ENCODE measurements around the gene MTCL1. TPM values are rescaled to one million over a fixed set of nuclear protein-coding genes. Genes with fewer than 3 reads are reported as not detected.
A peak's percentile ranks its signal among the peaks of the same experiment; 100 is the strongest.

Gene MTCL1
- total RNA-seq, 1 donor from 2014 or later: 54.4 TPM

- Mint-ChIP-seq H3K27ac (ENCODE audit: unreplicated experiment) (no peak overlapping the region), H3K4me1 (ENCODE audit: low read depth) (peaks cover 11% of the 10 kb centered on the region)
- DNase-seq (ENCODE audit: low spot score): no peak
Measured at GRCh38 chr18:8684577-8684976, 20.8 kb upstream of the MTCL1 start.

GRCh38 chr18:8685141-8685913 lies 20.0 kb upstream of the MTCL1 start:
- Mint-ChIP-seq H3K27me3 (ENCODE audit: low read depth) (no peaks in the 10 kb centered on the region), H3K36me3 (ENCODE audit: low read depth) (no peaks in the 10 kb centered on the region), H3K9me3 (ENCODE audit: low read depth) (no peaks in the 10 kb centered on the region), H3K4me1 (ENCODE audit: low read depth) (peaks cover 11% of the 10 kb centered on the region), H3K4me3 (ENCODE audit: unreplicated experiment) (no peak overlapping the region), H3K27ac (ENCODE audit: unreplicated experiment) (peak overlapping the region; percentile 66)
- DNase-seq (ENCODE audit: low spot score): no peak
- TF ChIP-seq CTCF (IDR thresholded peaks at IDR 0.05): no peak

More at GRCh38 chr18:8684577-8684976, 20.8 kb upstream of the MTCL1 start:
- H3K9me3 Mint-ChIP-seq (ENCODE audit: low read depth): no peaks in the 10 kb centered on the region
- no peak overlapping the region for H3K4me3 Mint-ChIP-seq (ENCODE audit: unreplicated experiment)
- no peaks in the 10 kb centered on the region for H3K36me3 Mint-ChIP-seq (ENCODE audit: low read depth)
- no peaks in the 10 kb centered on the region for H3K27me3 Mint-ChIP-seq (ENCODE audit: low read depth)
- TF ChIP-seq CTCF (IDR thresholded peaks at IDR 0.05): no peak

GRCh38 chr18:8685914-8686216 lies 19.5 kb upstream of the MTCL1 start:
- no peak for DNase-seq (ENCODE audit: low spot score)
- no peaks in the 10 kb centered on the region for H3K27me3 Mint-ChIP-seq (ENCODE audit: low read depth)
- no peaks in the 10 kb centered on the region for H3K36me3 Mint-ChIP-seq (ENCODE audit: low read depth)

GRCh38 chr18:8686611-8687010 lies 18.7 kb upstream of the MTCL1 start:
- no peak for TF ChIP-seq CTCF (IDR thresholded peaks at IDR 0.05)
- peaks cover 11% of the 10 kb centered on the region for H3K4me1 Mint-ChIP-seq (ENCODE audit: low read depth)
- no peak overlapping the region for H3K4me3 Mint-ChIP-seq (ENCODE audit: unreplicated experiment)
- DNase-seq (ENCODE audit: low spot score): no peak
- H3K27ac Mint-ChIP-seq (ENCODE audit: unreplicated experiment): no peak overlapping the region
- no peaks in the 10 kb centered on the region for H3K36me3 Mint-ChIP-seq (ENCODE audit: low read depth)
- no peaks in the 10 kb centered on the region for H3K9me3 Mint-ChIP-seq (ENCODE audit: low read depth)
- H3K27me3 Mint-ChIP-seq (ENCODE audit: low read depth): no peaks in the 10 kb centered on the region

More at GRCh38 chr18:8685914-8686216, 19.5 kb upstream of the MTCL1 start:
- Mint-ChIP-seq H3K27ac (ENCODE audit: unreplicated experiment) (no peak overlapping the region), H3K4me1 (ENCODE audit: low read depth) (peaks cover 11% of the 10 kb centered on the region), H3K9me3 (ENCODE audit: low read depth) (no peaks in the 10 kb centered on the region), H3K4me3 (ENCODE audit: unreplicated experiment) (no peak overlapping the region)
- TF ChIP-seq CTCF (IDR thresholded peaks at IDR 0.05): no peak

GRCh38 chr18:8688216-8688800 lies 17.0 kb upstream of the MTCL1 start:
- H3K4me1 Mint-ChIP-seq (ENCODE audit: low read depth): peaks cover 11% of the 10 kb centered on the region
- no peaks in the 10 kb centered on the region for H3K9me3 Mint-ChIP-seq (ENCODE audit: low read depth)
- no peak for DNase-seq (ENCODE audit: low spot score)
- H3K36me3 Mint-ChIP-seq (ENCODE audit: low read depth): no peaks in the 10 kb centered on the region
- TF ChIP-seq CTCF (IDR thresholded peaks at IDR 0.05): no peak
- no peak overlapping the region for H3K27ac Mint-ChIP-seq (ENCODE audit: unreplicated experiment)
- H3K4me3 Mint-ChIP-seq (ENCODE audit: unreplicated experiment): no peak overlapping the region
- no peaks in the 10 kb centered on the region for H3K27me3 Mint-ChIP-seq (ENCODE audit: low read depth)

Data from chondrocyte (in vitro differentiated cells).